Stimulated activated CD8-positive, alpha-beta memory T cell treated with anti-CD3 and anti-CD28 coated beads, Interleukin-15, amount 100 ng/mL, for 24 hours (primary cell): ENCODE measurements around the gene SLC35A3.

Source experiments
- DNase-seq: peaks from one replicate; pipeline ENCODE4 v3.0.0-alpha.2; 2020; ENCODE audit warnings: low read depth

The SLC35A3 gene

GRCh38 chr1:100077531-100077930 lies 107.7 kb downstream of the SLC35A3 start:
- DNase-seq, result no peak

- no peak for DNase-seq
Measured at GRCh38 chr1:100080331-100080730, 110.5 kb downstream of the SLC35A3 start.
